Measurements from ENCODE around the gene CLCN4. TPM values are rescaled to one million over a fixed set of nuclear protein-coding genes. Genes with fewer than 3 reads are reported as not detected.
A peak's percentile ranks its signal among the peaks of the same experiment; 100 is the strongest.

Gene CLCN4
- polyA plus RNA-seq, 3 donors from 2014 or later, result 0.69 TPM; not detected in 2

- DNase-seq, result no peak
- no peaks in the 10 kb centered on the region for H3K4me1 Mint-ChIP-seq
- H3K9me3 Mint-ChIP-seq, result no peaks in the 10 kb centered on the region
- no peaks in the 10 kb centered on the region for H3K27me3 Mint-ChIP-seq (ENCODE audit: low read depth in 3 of 3)
- no peak overlapping the region for H3K27ac Mint-ChIP-seq
- H3K4me3 Mint-ChIP-seq, result no peak overlapping the region
- peaks cover 0 to 12% (median 7%) of the 10 kb centered on the region in 3 donors for H3K36me3 Mint-ChIP-seq
These were observed 21.0 kb upstream of the CLCN4 start for GRCh38 chrX:10135561-10136399.

GRCh38 chrX:10138726-10139125 lies 18.0 kb upstream of the CLCN4 start:
- H3K27ac Mint-ChIP-seq, result no peak overlapping the region
- no peaks in the 10 kb centered on the region for H3K9me3 Mint-ChIP-seq
- H3K4me1 Mint-ChIP-seq, result no peaks in the 10 kb centered on the region
- H3K36me3 Mint-ChIP-seq, result peaks cover 0 to 7% (median 6%) of the 10 kb centered on the region in 3 donors
- no peak overlapping the region for H3K4me3 Mint-ChIP-seq
- no peak for DNase-seq
- H3K27me3 Mint-ChIP-seq (ENCODE audit: low read depth in 3 of 3), result no peaks in the 10 kb centered on the region

- Mint-ChIP-seq H3K4me1 (no peaks in the 10 kb centered on the region), H3K27ac (no peak overlapping the region)
These were observed 16.5 kb upstream of the CLCN4 start for GRCh38 chrX:10140264-10140663.

GRCh38 chrX:10142041-10142599 lies 14.7 kb upstream of the CLCN4 start:
- peaks cover 0 to 1% (median 0%) of the 10 kb centered on the region in 3 donors for H3K27me3 Mint-ChIP-seq (ENCODE audit: low read depth in 3 of 3)
- no peak overlapping the region for H3K4me3 Mint-ChIP-seq
- DNase-seq, result no peak
- peaks cover 4 to 10% (median 4%) of the 10 kb centered on the region in 3 donors for H3K36me3 Mint-ChIP-seq
- H3K4me1 Mint-ChIP-seq, result no peaks in the 10 kb centered on the region
- no peaks in the 10 kb centered on the region for H3K9me3 Mint-ChIP-seq
- H3K27ac Mint-ChIP-seq, result no peak overlapping the region

More at GRCh38 chrX:10140264-10140663, 16.5 kb upstream of the CLCN4 start:
- no peak for DNase-seq
- H3K27me3 Mint-ChIP-seq (ENCODE audit: low read depth in 3 of 3), result peaks cover 0 to 1% (median 0%) of the 10 kb centered on the region in 3 donors
- no peak overlapping the region for H3K4me3 Mint-ChIP-seq
- H3K36me3 Mint-ChIP-seq, result peaks cover 0 to 6% (median 4%) of the 10 kb centered on the region in 3 donors
- H3K9me3 Mint-ChIP-seq, result no peaks in the 10 kb centered on the region

GRCh38 chrX:10143071-10143983 lies 13.4 kb upstream of the CLCN4 start:
- no peak overlapping the region for H3K27ac Mint-ChIP-seq
- no peak overlapping the region for H3K4me3 Mint-ChIP-seq
- peaks cover 0 to 5% (median 0%) of the 10 kb centered on the region in 3 donors for H3K27me3 Mint-ChIP-seq (ENCODE audit: low read depth in 3 of 3)
- H3K36me3 Mint-ChIP-seq, result peaks cover 4 to 6% (median 4%) of the 10 kb centered on the region in 3 donors
- no peak for DNase-seq
- no peaks in the 10 kb centered on the region for H3K4me1 Mint-ChIP-seq
- no peaks in the 10 kb centered on the region for H3K9me3 Mint-ChIP-seq

GRCh38 chrX:10146346-10146745 lies 10.4 kb upstream of the CLCN4 start:
- Mint-ChIP-seq H3K27me3 (ENCODE audit: low read depth in 3 of 3) (peaks cover 0 to 5% (median 0%) of the 10 kb centered on the region in 3 donors), H3K4me1 (no peaks in the 10 kb centered on the region), H3K4me3 (no peak overlapping the region), H3K36me3 (peaks cover 0 to 4% (median 4%) of the 10 kb centered on the region in 3 donors), H3K27ac (no peak overlapping the region), H3K9me3 (no peaks in the 10 kb centered on the region)
- no peak for DNase-seq

- Mint-ChIP-seq H3K27ac (no peak overlapping the region), H3K4me1 (peaks cover 1 to 3% of the 10 kb centered on the region in 2 donors), H3K4me3 (no peak overlapping the region), H3K36me3 (no peaks in the 10 kb centered on the region), H3K27me3 (ENCODE audit: low read depth in 3 of 3) (peaks cover 2 to 12% (median 10%) of the 10 kb centered on the region in 3 donors), H3K9me3 (no peaks in the 10 kb centered on the region)
- DNase-seq, result no peak
These were observed 4.7 kb upstream of the CLCN4 start for GRCh38 chrX:10152086-10152485.

GRCh38 chrX:10155137-10155536 lies 1.6 kb upstream of the CLCN4 start:
- DNase-seq, result no peak
- H3K9me3 Mint-ChIP-seq, result no peaks in the 10 kb centered on the region
- H3K4me1 Mint-ChIP-seq, result peaks cover 4 to 7% of the 10 kb centered on the region in 2 donors
- peaks cover 4 to 23% (median 6%) of the 10 kb centered on the region in 3 donors for H3K27me3 Mint-ChIP-seq (ENCODE audit: low read depth in 3 of 3)
- H3K4me3 Mint-ChIP-seq, result no peak overlapping the region
- no peak overlapping the region for H3K27ac Mint-ChIP-seq
- H3K36me3 Mint-ChIP-seq, result no peaks in the 10 kb centered on the region

- Mint-ChIP-seq H3K9me3 (no peaks in the 10 kb centered on the region), H3K36me3 (no peaks in the 10 kb centered on the region), H3K4me1 (peaks cover 4 to 7% of the 10 kb centered on the region in 2 donors), H3K4me3 (peak overlapping the region in 2 of 5 donors; percentile 39 to 48), H3K27ac (no peak overlapping the region), H3K27me3 (ENCODE audit: low read depth in 3 of 3) (peaks cover 6 to 29% (median 14%) of the 10 kb centered on the region in 3 donors)
- DNase-seq, result no peak
These were observed 212 bp downstream of the CLCN4 start for GRCh38 chrX:10157032-10157341.

- H3K4me3 Mint-ChIP-seq, result peak overlapping the region in 1 of 5 donors; percentile 38
- peaks cover 8 to 29% (median 14%) of the 10 kb centered on the region in 3 donors for H3K27me3 Mint-ChIP-seq (ENCODE audit: low read depth in 3 of 3)
- no peak overlapping the region for H3K27ac Mint-ChIP-seq
- no peak for DNase-seq
- peaks cover 4 to 7% of the 10 kb centered on the region in 2 donors for H3K4me1 Mint-ChIP-seq
- H3K36me3 Mint-ChIP-seq, result no peaks in the 10 kb centered on the region
- no peaks in the 10 kb centered on the region for H3K9me3 Mint-ChIP-seq
These were observed 768 bp downstream of the CLCN4 start for GRCh38 chrX:10157543-10157942.

GRCh38 chrX:10158279-10159144 lies 1.7 kb downstream of the CLCN4 start:
- H3K27me3 Mint-ChIP-seq (ENCODE audit: low read depth in 3 of 3), result peaks cover 7 to 27% (median 15%) of the 10 kb centered on the region in 3 donors
- no peaks in the 10 kb centered on the region for H3K9me3 Mint-ChIP-seq
- no peaks in the 10 kb centered on the region for H3K36me3 Mint-ChIP-seq
- no peak for DNase-seq
- no peak overlapping the region for H3K27ac Mint-ChIP-seq
- peak overlapping the region in 1 of 5 donors; percentile 38 for H3K4me3 Mint-ChIP-seq
- H3K4me1 Mint-ChIP-seq, result peaks cover 4 to 7% of the 10 kb centered on the region in 2 donors

- peaks cover 5 to 23% (median 15%) of the 10 kb centered on the region in 3 donors for H3K27me3 Mint-ChIP-seq (ENCODE audit: low read depth in 3 of 3)
- DNase-seq, result no peak
- H3K4me1 Mint-ChIP-seq, result peaks cover 4 to 7% of the 10 kb centered on the region in 2 donors
- no peaks in the 10 kb centered on the region for H3K36me3 Mint-ChIP-seq
- H3K9me3 Mint-ChIP-seq, result no peaks in the 10 kb centered on the region
- H3K4me3 Mint-ChIP-seq, result no peak overlapping the region
- H3K27ac Mint-ChIP-seq, result no peak overlapping the region
These were observed 2.3 kb downstream of the CLCN4 start for GRCh38 chrX:10159145-10159468.

GRCh38 chrX:10160211-10160610 lies 3.4 kb downstream of the CLCN4 start:
- Mint-ChIP-seq H3K27ac (no peak overlapping the region), H3K9me3 (no peaks in the 10 kb centered on the region), H3K4me1 (peaks cover 4 to 7% of the 10 kb centered on the region in 2 donors), H3K36me3 (no peaks in the 10 kb centered on the region), H3K27me3 (ENCODE audit: low read depth in 3 of 3) (peaks cover 5 to 23% (median 15%) of the 10 kb centered on the region in 3 donors), H3K4me3 (no peak overlapping the region)
- no peak for DNase-seq

Data from immature natural killer cell (primary cell).